ENCODE measurements around the gene CAMK2A. TPM values are rescaled to one million over a fixed set of nuclear protein-coding genes. Genes with fewer than 3 reads are reported as not detected.

The CAMK2A gene
- total RNA-seq, 1 donor from 2014 or later: not detected

DNA sequence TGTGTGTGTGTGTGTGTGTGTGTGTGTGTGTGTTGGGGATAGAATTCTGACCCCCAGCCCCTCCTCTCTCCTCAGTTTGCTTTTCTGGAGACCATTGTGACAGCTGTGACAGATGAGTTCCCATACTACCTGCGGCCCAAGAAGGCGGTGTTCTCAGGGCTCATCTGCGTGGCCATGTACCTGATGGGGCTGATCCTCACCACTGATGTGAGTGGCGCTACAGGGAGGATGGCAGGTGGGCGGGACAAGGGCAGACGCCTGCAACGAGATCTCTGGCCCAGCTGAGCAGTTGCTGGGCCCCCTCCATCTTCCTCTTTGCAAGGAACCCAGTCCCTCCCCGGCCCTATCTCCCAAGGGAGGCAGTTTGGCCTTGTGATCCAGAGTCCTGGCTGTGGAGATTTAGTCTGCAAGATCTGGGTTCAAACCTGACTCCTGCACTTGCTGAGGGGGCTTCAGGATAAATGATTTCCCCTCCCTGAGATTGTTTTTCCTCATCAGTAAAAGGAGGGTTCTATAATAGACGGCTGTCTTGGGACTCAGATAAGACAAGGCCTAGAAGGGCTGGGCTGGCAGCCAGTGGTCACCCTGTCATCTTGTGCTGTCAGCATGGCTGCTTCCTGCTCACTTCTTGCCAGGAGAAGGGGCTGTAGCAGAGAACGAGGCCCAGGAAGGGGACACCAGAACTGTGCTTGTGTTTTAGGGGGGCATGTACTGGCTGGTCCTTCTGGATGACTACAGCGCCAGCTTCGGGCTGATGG lies 85.6 kb downstream of the CAMK2A start:
- Mint-ChIP-seq H3K36me3 (ENCODE audit: insufficient read depth) (no peaks in the 10 kb centered on the region), H3K27ac (peak overlapping the region; percentile 39), H3K4me1 (ENCODE audit: low read depth) (no peaks in the 10 kb centered on the region), H3K4me3 (ENCODE audit: low read depth) (no peak overlapping the region), H3K27me3 (peaks cover 25% of the 10 kb centered on the region), H3K9me3 (ENCODE audit: low read depth) (no peaks in the 10 kb centered on the region)
- TF ChIP-seq, protein P1, sequence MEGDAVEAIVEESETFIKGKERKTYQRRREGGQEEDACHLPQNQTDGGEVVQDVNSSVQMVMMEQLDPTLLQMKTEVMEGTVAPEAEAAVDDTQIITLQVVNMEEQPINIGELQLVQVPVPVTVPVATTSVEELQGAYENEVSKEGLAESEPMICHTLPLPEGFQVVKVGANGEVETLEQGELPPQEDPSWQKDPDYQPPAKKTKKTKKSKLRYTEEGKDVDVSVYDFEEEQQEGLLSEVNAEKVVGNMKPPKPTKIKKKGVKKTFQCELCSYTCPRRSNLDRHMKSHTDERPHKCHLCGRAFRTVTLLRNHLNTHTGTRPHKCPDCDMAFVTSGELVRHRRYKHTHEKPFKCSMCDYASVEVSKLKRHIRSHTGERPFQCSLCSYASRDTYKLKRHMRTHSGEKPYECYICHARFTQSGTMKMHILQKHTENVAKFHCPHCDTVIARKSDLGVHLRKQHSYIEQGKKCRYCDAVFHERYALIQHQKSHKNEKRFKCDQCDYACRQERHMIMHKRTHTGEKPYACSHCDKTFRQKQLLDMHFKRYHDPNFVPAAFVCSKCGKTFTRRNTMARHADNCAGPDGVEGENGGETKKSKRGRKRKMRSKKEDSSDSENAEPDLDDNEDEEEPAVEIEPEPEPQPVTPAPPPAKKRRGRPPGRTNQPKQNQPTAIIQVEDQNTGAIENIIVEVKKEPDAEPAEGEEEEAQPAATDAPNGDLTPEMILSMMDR (IDR thresholded peaks at IDR 0.05; ENCODE audit: unreplicated experiment): no peak
- DNase-seq (ENCODE audit: low spot score, unreplicated experiment): no peak

DNA sequence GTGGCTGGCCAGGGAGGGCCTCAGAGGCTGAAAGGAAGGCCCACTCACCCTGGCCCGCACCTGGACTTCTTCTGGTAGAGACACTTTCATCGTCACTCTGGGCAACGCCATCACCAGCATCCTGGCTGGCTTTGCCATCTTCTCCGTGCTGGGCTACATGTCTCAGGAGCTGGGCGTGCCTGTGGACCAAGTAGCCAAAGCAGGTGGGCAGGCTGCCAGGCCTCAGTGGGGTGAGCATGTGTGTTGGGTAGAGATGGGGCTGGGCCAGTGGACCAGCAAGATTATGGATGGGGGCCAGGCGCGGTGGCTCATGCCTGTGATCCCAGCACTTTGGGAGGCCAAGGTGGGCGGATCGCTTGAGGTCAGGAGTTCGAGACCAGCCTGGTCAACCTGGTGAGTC lies 87.1 kb downstream of the CAMK2A start:
- Mint-ChIP-seq H3K27ac (no peak overlapping the region), H3K9me3 (ENCODE audit: low read depth) (no peaks in the 10 kb centered on the region), H3K4me1 (ENCODE audit: low read depth) (no peaks in the 10 kb centered on the region), H3K36me3 (ENCODE audit: insufficient read depth) (no peaks in the 10 kb centered on the region), H3K27me3 (peaks cover 29% of the 10 kb centered on the region), H3K4me3 (ENCODE audit: low read depth) (no peak overlapping the region)
- DNase-seq (ENCODE audit: low spot score, unreplicated experiment): no peak
- TF ChIP-seq, protein P1 (IDR thresholded peaks at IDR 0.05; ENCODE audit: unreplicated experiment): no peak

DNA sequence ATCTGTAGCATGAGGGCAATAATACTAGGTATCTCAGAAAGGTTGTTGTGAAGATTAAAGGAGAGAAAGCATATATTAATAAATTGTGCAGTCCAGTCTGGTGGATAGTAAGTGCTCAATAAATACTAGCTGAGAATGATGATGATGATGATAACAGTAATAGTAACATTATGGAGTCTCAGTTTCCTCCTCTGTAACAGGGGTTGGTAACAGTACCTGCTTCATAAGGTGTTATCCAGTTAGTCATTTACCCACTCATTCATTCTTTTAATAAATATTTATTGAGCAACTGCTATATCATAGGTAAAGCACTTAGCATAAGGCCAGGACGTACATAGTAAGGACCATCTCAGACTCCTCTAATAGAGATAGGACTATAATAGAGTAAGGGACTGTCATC lies 92.1 kb downstream of the CAMK2A start:
- Mint-ChIP-seq H3K4me3 (ENCODE audit: low read depth) (no peak overlapping the region), H3K9me3 (ENCODE audit: low read depth) (no peaks in the 10 kb centered on the region), H3K27me3 (peaks cover 55% of the 10 kb centered on the region)

DNA sequence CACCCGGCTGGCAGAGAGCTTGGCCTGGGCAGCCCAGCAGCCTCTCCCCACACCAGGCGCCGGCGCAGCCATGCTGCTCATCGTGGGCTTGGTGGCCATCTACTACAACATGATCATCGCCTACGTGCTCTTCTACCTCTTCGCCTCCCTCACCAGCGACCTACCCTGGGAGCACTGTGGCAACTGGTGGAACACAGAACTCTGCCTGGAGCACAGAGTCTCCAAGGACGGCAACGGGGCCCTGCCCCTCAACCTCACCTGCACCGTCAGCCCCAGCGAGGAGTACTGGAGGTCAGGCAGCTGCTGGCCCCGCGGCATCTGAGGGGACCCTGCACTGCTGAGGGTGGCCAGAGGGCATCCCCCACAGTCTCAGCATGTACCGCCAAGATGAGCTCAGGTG lies 92.6 kb downstream of the CAMK2A start:
- H3K27ac Mint-ChIP-seq: no peak overlapping the region
- H3K27me3 Mint-ChIP-seq: peaks cover 56% of the 10 kb centered on the region
- no peaks in the 10 kb centered on the region for H3K9me3 Mint-ChIP-seq (ENCODE audit: low read depth)
- DNase-seq (ENCODE audit: low spot score, unreplicated experiment): no peak
- peaks cover 1% of the 10 kb centered on the region for H3K4me1 Mint-ChIP-seq (ENCODE audit: low read depth)
- H3K4me3 Mint-ChIP-seq (ENCODE audit: low read depth): no peak overlapping the region
- TF ChIP-seq, protein P1 (IDR thresholded peaks at IDR 0.05; ENCODE audit: unreplicated experiment): no peak
- H3K36me3 Mint-ChIP-seq (ENCODE audit: insufficient read depth): no peaks in the 10 kb centered on the region

More for the DNA sequence above, 92.1 kb downstream of the CAMK2A start:
- Mint-ChIP-seq H3K36me3 (ENCODE audit: insufficient read depth) (no peaks in the 10 kb centered on the region), H3K27ac (no peak overlapping the region), H3K4me1 (ENCODE audit: low read depth) (peaks cover 1% of the 10 kb centered on the region)
- DNase-seq (ENCODE audit: low spot score, unreplicated experiment): no peak
- TF ChIP-seq, protein P1 (IDR thresholded peaks at IDR 0.05; ENCODE audit: unreplicated experiment): no peak

DNA sequence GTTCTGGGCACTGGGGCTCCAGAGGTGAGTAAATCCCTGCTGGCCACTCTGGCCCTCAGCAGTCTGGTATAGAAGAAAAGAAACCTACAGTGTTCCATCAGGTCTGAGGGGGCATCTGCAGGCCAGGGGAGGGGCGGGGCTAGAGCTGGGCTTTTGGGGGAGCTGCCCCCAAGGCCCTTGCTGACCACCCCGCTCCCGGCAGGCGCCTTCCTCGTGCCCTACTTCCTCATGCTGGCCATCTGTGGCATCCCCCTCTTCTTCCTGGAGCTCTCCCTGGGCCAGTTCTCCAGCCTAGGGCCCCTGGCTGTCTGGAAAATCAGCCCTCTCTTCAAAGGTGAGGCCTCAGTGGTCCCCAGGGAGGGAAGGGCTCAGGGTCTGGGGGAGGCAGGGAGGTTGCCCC lies 93.1 kb downstream of the CAMK2A start:
- DNase-seq (ENCODE audit: low spot score, unreplicated experiment): no peak
- no peaks in the 10 kb centered on the region for H3K9me3 Mint-ChIP-seq (ENCODE audit: low read depth)
- H3K36me3 Mint-ChIP-seq (ENCODE audit: insufficient read depth): no peaks in the 10 kb centered on the region
- TF ChIP-seq, protein P1 (IDR thresholded peaks at IDR 0.05; ENCODE audit: unreplicated experiment): no peak
- peaks cover 1% of the 10 kb centered on the region for H3K4me1 Mint-ChIP-seq (ENCODE audit: low read depth)
- H3K27me3 Mint-ChIP-seq: peaks cover 60% of the 10 kb centered on the region
- no peak overlapping the region for H3K4me3 Mint-ChIP-seq (ENCODE audit: low read depth)
- no peak overlapping the region for H3K27ac Mint-ChIP-seq

Measured in progenitor cell of endocrine pancreas (in vitro differentiated cells).